ENCODE measurements around the gene TAPT1.

The TAPT1 gene

DNA sequence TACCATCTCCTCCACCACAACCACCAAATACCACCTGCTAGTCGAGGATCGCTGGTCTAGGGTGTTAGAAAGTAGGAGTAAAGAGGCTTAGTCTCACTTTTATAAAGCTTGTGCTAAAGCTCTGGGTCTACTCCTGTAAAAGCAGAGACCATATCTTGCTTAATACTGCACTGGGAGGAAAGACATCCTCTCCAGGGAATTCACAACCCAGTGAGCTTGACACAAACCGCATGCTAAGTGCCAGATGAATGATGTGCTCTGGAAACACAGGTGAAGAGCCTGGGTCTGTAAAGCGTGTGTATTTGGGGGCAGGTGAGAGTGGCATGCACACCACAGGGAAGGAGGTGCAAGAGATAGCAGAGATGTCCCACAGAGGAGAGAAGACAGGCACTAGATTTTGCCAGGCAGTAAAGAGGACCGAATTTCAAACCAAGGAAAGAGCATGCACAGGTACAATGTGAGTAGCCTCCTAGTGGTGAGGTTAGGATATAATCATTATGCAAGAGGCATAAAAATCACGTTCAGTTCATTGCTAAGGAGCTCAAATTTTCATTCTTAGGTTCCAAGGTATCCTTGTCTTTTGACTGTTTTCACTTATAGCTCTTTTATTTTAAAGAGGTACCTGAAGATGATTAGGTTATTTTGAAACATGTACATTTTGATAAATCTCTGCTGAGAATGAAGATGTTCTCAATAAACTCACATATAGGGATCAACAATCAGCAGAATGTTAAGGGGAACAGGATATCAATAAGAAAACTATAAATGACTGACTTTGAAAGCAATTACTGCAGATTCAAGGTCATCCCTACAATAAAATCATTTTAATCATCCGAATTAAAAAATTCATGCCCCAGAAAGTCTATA is 20.7 kb downstream of the TAPT1 start:
- ChIA-PET POLR2A (no interaction called here), CTCF (interaction anchor here (0.5 to 2.1 kb wide), 22 partner anchors 8 to 1234 kb away, joined by 3 to 21 read pairs (median 4); partner anchors contain the start of gene PROM1)
- TF ChIP-seq ZBTB17 (tag by site-specific recombination; IDR thresholded peaks at IDR 0.05), result peak; percentile 52; the same call in 1 of the 2 replicates
- no peak for TF ChIP-seq ZNF214 (tag by site-specific recombination; IDR thresholded peaks at IDR 0.05; ENCODE audit: borderline replicate concordance)
- H3K4me1 ChIP-seq (ENCODE audit: control insufficient read depth, insufficient read depth, low read length), result no peaks in the 10 kb centered on the region
- no peak overlapping the region for H3K27ac ChIP-seq (ENCODE audit: extremely low read depth, low read depth, low read length)
- no peaks in the 10 kb centered on the region for H3K9me3 ChIP-seq (ENCODE audit: control insufficient read depth, insufficient read depth, low read depth, low read length)
- no peak overlapping the region for H3K4me3 ChIP-seq (ENCODE audit: low read depth, low read length)
- peaks cover 0 to 18% of the 10 kb centered on the region in 2 experiments; a peak in 1 of 3 replicates for H3K36me3 ChIP-seq (ENCODE audit: control insufficient read depth in 2 of 2, insufficient read depth in 1 of 2, low read length in 2 of 2)

DNA sequence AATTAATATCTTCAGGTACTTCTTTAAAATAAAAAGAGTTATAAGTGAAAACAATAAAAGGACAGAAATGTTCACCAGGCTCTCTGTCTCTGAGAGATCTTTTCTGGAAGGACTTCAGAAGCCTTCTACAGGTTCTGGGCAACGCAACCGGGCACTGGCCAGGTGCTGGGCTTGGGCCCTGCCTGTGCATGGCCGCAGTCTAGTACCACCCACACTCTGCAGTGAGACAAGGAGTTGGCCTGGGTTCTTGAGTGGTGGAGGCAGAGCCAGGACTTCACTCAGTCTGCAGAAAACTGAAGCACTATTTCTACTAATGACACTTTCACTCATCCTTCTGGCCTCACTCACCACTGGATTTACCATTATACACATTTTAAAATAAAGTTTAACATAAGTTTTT is 21.8 kb downstream of the TAPT1 start:
- Histone ChIP-seq H3K36me3 (ENCODE audit: control insufficient read depth in 2 of 2, insufficient read depth in 1 of 2, low read length in 2 of 2) (peaks cover 0 to 12% of the 10 kb centered on the region in 2 experiments; a peak in 1 of 3 replicates), H3K4me3 (ENCODE audit: low read depth, low read length) (no peak overlapping the region), H3K9me3 (ENCODE audit: control insufficient read depth, insufficient read depth, low read depth, low read length) (no peaks in the 10 kb centered on the region), H3K27ac (ENCODE audit: extremely low read depth, low read depth, low read length) (no peak overlapping the region), H3K4me1 (ENCODE audit: control insufficient read depth, insufficient read depth, low read length) (no peaks in the 10 kb centered on the region)
- no peak for TF ChIP-seq ZNF112 (tag by site-specific recombination; IDR thresholded peaks at IDR 0.05)
- TF ChIP-seq ZNF157 (tag by site-specific recombination; IDR thresholded peaks at IDR 0.05), result no peak
- TF ChIP-seq, protein P1, sequence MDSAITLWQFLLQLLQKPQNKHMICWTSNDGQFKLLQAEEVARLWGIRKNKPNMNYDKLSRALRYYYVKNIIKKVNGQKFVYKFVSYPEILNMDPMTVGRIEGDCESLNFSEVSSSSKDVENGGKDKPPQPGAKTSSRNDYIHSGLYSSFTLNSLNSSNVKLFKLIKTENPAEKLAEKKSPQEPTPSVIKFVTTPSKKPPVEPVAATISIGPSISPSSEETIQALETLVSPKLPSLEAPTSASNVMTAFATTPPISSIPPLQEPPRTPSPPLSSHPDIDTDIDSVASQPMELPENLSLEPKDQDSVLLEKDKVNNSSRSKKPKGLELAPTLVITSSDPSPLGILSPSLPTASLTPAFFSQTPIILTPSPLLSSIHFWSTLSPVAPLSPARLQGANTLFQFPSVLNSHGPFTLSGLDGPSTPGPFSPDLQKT (IDR thresholded peaks at IDR 0.05; ENCODE audit: borderline replicate concordance, low read depth, low read length), result no peak
- TF ChIP-seq ZNF677 (tag by site-specific recombination; IDR thresholded peaks at IDR 0.05), result no peak
- TF ChIP-seq ZSCAN23 (tag by site-specific recombination; IDR thresholded peaks at IDR 0.05), result no peak
- TF ChIP-seq, protein P2, sequence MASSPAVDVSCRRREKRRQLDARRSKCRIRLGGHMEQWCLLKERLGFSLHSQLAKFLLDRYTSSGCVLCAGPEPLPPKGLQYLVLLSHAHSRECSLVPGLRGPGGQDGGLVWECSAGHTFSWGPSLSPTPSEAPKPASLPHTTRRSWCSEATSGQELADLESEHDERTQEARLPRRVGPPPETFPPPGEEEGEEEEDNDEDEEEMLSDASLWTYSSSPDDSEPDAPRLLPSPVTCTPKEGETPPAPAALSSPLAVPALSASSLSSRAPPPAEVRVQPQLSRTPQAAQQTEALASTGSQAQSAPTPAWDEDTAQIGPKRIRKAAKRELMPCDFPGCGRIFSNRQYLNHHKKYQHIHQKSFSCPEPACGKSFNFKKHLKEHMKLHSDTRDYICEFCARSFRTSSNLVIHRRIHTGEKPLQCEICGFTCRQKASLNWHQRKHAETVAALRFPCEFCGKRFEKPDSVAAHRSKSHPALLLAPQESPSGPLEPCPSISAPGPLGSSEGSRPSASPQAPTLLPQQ (tag by site-specific recombination; IDR thresholded peaks at IDR 0.05), result no peak
- no peak for TF ChIP-seq ZNF214 (tag by site-specific recombination; IDR thresholded peaks at IDR 0.05; ENCODE audit: borderline replicate concordance)
- CTCF ChIA-PET, result no interaction called here
- POLR2A ChIA-PET, result no interaction called here

DNA sequence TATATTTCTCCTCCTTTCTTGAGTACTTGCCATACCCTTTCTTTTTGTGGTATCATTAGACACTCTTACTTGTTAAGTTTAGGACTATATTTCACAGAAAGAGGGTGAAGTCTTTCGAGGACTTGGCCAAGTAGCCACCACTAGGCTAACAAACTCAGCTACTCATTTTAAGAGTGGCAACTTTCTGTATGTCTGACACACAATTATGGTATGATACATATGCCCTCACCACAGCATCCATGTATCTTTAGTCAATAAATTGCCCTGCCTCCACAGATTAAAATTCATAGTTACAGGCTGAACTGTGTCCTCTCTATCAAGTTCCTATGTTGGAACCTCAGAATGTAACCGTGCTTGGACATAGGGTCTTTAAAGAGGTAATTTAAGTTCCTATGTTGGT is 23.2 kb downstream of the TAPT1 start:
- POLR2A ChIA-PET, result no interaction called here
- CTCF ChIA-PET, result interaction anchor here (2.0 kb wide), 1 partner anchor 175 kb away, joined by 5 read pairs; no protein-coding TSS in a partner anchor
- TF ChIP-seq, protein P3, sequence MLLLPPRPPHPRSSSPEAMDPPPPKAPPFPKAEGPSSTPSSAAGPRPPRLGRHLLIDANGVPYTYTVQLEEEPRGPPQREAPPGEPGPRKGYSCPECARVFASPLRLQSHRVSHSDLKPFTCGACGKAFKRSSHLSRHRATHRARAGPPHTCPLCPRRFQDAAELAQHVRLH (tag by site-specific recombination; IDR thresholded peaks at IDR 0.05), result no peak
- TF ChIP-seq GLI4 (tag by site-specific recombination; IDR thresholded peaks at IDR 0.05) (no peak), ZNF701 (tag by site-specific recombination; IDR thresholded peaks at IDR 0.05) (no peak), SCRT1 (tag by site-specific recombination; IDR thresholded peaks at IDR 0.05; ENCODE audit: borderline replicate concordance) (no peak), ZNF354C (tag by site-specific recombination; IDR thresholded peaks at IDR 0.05; ENCODE audit: borderline replicate concordance, low read depth) (no peak)
- TF ChIP-seq, protein P4, sequence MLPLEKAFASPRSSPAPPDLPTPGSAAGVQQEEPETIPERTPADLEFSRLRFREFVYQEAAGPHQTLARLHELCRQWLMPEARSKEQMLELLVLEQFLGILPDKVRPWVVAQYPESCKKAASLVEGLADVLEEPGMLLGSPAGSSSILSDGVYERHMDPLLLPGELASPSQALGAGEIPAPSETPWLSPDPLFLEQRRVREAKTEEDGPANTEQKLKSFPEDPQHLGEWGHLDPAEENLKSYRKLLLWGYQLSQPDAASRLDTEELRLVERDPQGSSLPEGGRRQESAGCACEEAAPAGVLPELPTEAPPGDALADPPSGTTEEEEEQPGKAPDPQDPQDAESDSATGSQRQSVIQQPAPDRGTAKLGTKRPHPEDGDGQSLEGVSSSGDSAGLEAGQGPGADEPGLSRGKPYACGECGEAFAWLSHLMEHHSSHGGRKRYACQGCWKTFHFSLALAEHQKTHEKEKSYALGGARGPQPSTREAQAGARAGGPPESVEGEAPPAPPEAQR (tag by site-specific recombination; IDR thresholded peaks at IDR 0.05), result no peak
- TF ChIP-seq, protein P5, sequence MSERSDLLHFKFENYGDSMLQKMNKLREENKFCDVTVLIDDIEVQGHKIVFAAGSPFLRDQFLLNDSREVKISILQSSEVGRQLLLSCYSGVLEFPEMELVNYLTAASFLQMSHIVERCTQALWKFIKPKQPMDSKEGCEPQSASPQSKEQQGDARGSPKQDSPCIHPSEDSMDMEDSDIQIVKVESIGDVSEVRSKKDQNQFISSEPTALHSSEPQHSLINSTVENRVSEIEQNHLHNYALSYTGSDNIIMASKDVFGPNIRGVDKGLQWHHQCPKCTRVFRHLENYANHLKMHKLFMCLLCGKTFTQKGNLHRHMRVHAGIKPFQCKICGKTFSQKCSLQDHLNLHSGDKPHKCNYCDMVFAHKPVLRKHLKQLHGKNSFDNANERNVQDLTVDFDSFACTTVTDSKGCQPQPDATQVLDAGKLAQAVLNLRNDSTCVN (tag by site-specific recombination; optimal IDR thresholded peaks at IDR 0.05), result no peak
- Histone ChIP-seq H3K36me3 (ENCODE audit: control insufficient read depth in 2 of 2, insufficient read depth in 1 of 2, low read length in 2 of 2) (peaks cover 0 to 7% of the 10 kb centered on the region in 2 experiments; a peak in 1 of 3 replicates), H3K27ac (ENCODE audit: extremely low read depth, low read depth, low read length) (no peak overlapping the region), H3K9me3 (ENCODE audit: control insufficient read depth, insufficient read depth, low read depth, low read length) (no peaks in the 10 kb centered on the region), H3K4me3 (ENCODE audit: low read depth, low read length) (no peak overlapping the region), H3K4me1 (ENCODE audit: control insufficient read depth, insufficient read depth, low read length) (peaks cover 1% of the 10 kb centered on the region; the same call in 1 of the 2 replicates)

Data from HEK293 (cell line).